Measurements from ENCODE around the gene C1QTNF8.
A peak's percentile ranks its signal among the peaks of the same experiment; 100 is the strongest.

C1QTNF8 gene

DNA sequence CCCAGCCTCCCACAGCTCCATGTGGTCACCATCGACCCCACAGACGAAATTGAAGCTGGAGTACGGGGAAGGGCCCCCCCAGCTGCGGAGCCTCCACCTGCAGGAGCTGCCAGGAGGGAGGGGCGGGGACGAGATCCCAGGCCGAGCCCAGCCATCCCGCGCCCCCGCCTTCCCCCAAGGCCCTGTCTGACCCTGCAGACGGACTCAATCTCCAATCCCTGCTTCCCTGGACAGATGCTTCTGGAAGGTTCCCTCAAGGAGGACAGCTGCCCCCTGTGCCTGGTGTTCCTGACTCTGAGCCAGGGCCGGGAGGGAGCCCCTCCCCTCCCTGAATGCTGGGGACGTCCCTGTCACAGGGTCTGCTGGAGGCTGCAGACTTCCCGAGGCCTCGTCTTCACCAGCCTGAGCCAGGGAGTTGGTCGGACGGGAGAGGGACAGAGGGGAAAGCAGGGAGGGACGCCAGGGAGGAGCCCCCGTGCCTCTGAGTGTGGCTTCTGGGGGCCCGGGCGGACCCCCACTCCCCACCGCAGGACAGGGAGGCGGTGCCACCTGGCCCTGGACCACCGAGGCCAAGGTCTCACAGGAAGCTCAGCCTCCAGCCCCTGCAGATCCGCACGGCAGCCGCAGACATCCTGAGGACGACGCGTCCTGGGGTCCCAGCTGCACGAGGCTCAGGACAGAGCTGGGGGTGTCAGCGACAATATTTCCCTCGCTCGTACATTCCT lies 21.3 kb upstream of the C1QTNF8 start:
- in situ Hi-C loops (cut with HindIII; ENCODE audit: low pct_ligation_motif_present, low pct_unique_long_range_greater_than_20kb, low sequenced_read_pairs), result no loop called here
- no peak for DNase-seq

DNA sequence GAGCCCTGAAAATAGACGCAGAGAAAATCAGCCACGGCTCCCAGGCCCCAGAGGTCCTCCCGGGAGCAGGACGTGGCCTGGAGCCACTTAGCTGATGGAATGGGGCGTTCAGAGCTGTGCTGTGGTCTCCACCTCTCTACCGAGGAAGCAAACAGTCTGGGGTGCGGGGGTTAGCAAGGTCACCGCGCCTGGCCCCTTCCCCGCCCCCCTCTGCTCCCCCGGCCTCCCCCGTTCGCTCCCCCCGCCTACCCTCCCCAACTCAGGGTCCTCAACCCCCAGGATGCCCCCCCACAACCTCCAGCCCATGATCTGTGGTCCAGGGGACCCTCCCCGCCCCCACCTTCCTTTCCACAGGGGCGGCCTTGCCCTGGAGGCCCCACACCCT lies 20.6 kb upstream of the C1QTNF8 start:
- in situ Hi-C loops (cut with HindIII; ENCODE audit: low pct_ligation_motif_present, low pct_unique_long_range_greater_than_20kb, low sequenced_read_pairs), result no loop called here
- DNase-seq, result no peak

DNA sequence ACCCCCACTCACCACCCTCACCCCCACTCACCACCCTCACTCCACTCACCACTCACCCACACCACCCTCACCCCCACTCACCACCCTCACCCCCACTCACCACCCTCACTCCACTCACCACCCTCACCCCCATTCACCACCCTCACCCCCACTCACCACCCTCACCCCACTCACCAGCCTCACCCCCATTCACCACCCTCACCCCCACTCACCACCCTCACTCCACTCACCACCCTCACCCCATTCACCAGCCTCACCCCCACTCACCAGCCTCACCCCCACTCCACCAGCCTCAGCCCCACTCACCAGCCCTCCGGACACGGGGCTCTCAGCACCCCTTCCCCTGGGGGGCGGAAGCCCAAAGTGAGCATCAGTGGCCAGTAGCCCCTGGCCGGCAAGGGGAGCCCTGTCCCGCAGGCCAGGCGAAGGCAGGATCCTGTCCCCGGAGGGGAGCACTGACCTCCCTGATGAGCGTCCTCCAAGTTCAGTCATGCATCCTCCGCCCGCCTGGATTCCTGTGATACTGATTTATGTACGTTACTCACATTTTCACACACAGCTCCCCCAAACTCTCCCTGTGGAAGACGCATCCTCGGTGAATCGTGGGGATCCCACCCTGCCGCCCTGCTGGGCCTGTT lies 18.0 kb upstream of the C1QTNF8 start:
- no peak for DNase-seq
- in situ Hi-C loops (cut with HindIII; ENCODE audit: low pct_ligation_motif_present, low pct_unique_long_range_greater_than_20kb, low sequenced_read_pairs), result no loop called here

DNA sequence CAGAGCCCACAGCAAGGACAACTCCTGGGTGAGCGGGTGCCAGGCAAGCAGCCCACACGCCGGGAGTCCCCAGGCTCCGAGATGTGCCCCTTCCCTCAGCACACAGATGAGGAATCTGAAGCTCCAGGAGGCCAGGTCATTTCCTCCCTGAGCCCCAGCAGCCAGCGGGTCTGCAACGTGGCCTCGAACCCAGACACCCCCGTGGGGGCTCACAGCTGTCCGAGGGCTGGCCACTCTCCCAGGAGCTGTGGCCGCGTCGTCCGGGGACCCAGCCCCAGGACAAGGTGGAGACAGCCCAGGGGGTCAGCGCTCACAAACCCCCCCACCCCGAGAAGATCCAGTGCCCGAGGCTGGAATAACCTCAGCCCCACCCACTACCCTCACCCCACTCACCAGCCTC lies 17.4 kb upstream of the C1QTNF8 start:
- no peak for DNase-seq
- in situ Hi-C loops (cut with HindIII; ENCODE audit: low pct_ligation_motif_present, low pct_unique_long_range_greater_than_20kb, low sequenced_read_pairs), result no loop called here

DNA sequence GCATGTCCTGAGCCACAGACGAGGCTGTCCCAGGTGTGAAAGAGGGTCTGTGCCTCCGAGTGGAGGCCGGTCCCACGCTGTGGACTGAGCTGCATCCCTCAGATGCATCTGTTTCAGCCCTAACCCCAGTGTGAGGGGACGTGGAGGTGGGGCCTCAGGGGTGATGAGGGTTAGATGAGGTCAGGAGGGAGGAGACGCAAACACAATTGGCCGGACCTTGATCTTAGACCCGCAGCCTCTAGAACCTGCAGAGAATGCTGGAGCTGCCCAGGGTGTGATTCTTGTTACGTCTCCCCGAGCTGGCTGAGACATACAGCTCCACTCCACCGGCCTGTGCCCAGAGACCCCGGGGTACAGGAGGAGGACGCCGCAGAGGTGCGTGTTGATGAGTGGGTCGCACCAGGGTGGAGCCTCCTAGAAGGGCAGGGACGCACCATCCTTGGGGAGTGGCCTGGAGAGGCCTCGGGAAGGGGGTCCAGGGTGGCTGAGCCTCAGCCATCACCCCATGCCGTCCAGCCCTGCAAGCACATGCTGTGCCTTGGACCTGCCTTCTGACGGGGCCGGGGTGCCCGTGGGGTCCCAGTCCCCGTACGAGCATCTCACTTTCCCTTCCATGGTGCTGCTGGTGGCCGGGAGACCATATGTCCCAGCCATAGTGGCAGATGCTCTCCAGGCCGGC lies 16.6 kb upstream of the C1QTNF8 start:
- in situ Hi-C loops (cut with HindIII; ENCODE audit: low pct_ligation_motif_present, low pct_unique_long_range_greater_than_20kb, low sequenced_read_pairs), result no loop called here

DNA sequence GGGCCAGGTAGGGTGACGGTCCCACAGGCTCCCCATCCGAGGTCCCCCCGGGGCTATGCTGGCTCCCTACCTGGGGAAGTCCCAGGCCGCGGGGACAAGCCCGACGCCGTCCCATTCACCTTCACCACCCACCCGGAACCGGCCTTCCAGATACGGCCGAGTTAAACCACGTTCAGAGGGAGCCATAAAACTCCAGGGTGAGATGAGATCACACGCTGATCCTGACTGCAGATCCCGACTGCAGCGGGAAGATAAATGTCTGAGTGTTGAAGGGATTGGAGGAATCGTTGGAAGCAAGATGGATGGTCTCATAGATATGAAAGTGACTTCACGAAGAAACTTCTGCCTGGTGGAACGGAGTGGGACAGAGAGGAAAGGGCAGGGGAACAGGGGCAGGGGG lies 13.6 kb upstream of the C1QTNF8 start:
- no peak for DNase-seq
- in situ Hi-C loops (cut with HindIII; ENCODE audit: low pct_ligation_motif_present, low pct_unique_long_range_greater_than_20kb, low sequenced_read_pairs), result no loop called here

More for the DNA sequence above, 16.6 kb upstream of the C1QTNF8 start:
- DNase-seq, result no peak

DNA sequence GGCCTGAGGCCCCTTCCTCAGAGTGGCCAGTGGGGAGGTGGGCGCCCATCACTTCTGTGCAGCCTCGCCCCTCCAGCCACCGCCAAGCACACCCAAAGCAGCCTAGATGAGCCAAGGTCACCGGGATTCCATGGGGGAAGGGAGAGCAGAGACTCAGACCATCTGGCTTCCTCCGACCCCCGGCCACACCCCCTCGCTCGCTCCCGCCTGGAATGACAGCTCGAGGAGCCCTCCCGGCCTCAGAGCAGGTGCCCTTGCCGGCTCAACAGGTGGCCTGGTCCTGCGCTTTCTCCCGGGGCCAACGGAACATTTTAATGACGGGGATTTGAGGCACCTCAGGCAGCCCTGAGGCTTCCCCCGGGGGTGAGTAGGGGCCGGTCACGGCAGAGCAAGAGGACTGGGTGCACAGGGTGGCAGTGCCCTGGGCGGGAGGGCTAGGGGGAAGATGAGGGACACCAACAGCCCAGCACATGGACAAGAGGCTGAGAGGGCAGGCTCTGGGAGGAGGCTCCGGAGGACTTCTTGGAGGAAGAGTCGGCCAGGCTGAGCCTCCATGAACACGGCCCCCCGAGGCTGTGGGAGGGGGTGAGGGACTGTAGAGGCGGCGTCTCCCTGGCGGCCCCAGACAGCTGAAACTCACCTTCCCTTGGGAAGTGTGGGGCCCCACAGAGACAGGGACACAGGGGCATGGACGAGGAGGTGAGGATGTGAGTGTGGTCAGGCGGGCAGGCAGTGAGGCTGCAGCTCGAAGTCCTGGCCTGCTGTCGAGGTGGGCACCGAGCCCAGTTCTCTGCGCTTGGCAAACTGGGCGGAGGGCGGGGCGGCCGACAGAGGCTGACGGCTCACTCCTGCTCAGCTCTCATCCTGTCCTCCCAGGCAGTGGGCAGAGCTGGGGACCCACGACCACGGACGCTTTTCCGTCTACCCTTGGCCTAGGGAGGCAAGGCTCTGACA lies 12.5 kb upstream of the C1QTNF8 start:
- DNase-seq, result peak; percentile 61
- in situ Hi-C loops (cut with HindIII; ENCODE audit: low pct_ligation_motif_present, low pct_unique_long_range_greater_than_20kb, low sequenced_read_pairs), result no loop called here

DNA sequence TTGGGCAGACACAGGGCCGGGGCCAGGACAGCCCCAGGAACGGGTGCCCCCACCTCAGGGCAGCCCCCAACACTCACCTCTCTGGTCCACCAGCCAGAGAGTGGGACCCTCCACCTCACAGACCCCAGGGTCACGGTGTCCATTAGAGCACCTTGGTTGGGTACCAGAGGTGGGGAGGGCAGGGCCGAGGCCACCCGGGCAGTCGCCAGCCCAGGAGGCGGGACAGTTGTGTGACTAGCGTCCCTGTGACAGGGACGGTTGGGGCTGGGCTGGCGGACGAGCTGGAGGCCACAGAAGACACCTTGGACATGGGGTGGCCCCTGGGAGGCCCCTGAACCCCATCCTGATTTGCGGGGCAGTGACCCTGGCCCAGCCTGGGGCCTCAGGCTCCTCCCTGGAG lies 11.7 kb upstream of the C1QTNF8 start:
- DNase-seq, result no peak
- in situ Hi-C loops (cut with HindIII; ENCODE audit: low pct_ligation_motif_present, low pct_unique_long_range_greater_than_20kb, low sequenced_read_pairs), result no loop called here

DNA sequence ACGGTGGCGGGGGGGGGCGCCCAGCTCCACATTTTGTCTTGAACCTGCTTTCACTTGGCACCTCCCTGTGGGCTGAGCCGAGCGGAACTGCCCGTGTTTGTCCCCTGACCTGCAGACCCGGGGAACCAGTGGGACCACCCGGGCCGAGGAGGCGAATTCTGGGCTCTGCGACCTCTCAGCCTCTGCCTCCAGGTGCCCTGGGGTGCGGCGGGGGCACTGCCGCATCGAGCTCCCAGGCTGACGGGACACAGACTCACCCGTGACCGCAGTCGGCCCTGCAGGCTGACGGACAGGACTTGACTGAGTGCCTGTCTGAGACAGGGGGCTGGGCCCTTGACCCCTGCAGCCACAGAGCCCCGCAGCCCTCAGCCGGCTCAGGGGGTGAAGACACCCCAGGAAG lies 11.1 kb upstream of the C1QTNF8 start:
- no peak for DNase-seq
- in situ Hi-C loops (cut with HindIII; ENCODE audit: low pct_ligation_motif_present, low pct_unique_long_range_greater_than_20kb, low sequenced_read_pairs), result no loop called here

DNA sequence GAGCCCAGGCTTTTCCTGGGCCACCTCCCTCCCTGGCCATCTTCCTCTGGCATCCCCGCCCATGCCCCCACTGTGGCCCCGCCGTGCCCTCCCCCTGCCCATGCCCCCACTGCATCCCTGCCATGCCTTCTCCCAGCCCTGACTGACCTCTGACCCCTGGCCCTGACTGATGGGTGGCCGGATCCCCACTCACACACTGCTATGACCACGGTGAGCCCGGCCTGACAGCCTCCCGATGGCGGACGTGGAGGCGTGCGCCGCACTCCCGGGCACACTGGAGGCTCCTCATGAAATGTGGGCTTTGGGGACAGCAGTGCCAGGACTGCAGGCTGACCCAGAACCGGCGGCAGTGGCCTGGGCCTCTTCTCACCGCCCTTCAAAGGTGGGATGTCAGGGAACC lies 10.6 kb upstream of the C1QTNF8 start:
- in situ Hi-C loops (cut with HindIII; ENCODE audit: low pct_ligation_motif_present, low pct_unique_long_range_greater_than_20kb, low sequenced_read_pairs), result no loop called here
- no peak for DNase-seq

DNA sequence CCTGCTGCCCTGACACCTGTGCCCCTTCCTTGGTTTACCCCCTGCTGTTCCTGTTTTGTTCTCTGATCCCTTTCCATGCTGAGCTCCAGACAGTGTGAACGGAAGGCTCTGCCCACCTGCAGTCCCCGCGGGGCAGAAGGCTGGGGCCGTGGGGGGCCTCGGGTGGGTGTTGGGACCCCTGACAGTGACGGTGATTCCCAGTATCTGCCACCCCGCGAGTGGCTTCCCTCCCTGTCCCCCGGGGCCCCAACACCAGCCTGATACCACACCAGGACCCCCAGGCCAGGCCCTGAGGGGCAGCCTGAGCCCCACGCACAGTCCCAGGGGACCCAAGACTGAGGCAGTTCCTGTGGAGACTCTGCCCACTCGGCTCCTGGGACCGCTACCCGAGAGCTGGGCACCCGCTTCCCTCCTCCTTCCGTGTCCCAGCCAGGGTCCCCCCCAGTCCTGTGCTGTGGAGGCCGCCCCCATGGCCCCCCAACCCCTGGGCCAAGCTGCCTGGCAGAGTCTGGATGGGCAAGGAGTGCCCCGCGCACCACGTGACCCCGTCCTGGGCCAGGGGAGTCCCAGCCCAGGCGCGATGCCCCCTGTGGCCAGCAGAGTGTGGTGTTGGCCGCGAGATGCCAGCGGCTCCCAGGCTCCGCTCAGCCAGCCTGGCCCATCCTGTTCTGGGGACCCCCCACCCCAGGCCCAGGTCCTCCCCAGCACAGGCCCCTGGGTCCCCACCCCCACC lies 10.0 kb upstream of the C1QTNF8 start:
- in situ Hi-C loops (cut with HindIII; ENCODE audit: low pct_ligation_motif_present, low pct_unique_long_range_greater_than_20kb, low sequenced_read_pairs), result no loop called here
- DNase-seq, result peak; percentile 71

DNA sequence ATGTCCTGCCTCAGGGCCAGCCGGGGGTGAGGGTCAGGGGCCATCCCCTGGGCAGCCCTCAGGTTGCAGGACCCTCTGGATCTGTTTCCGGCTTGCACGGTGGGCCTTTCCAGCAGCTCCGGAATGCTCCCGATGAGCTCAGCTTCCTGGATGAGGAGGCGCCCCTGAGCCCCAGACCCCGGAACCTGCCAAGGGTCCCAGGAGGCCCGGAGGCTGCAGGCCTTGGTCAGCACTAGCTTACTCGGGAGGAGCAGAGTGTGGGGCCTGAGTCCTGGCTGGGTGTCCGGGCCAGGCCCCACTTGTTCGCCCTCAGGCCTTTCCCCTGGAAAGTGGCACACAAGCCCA lies 7.6 kb upstream of the C1QTNF8 start:
- in situ Hi-C loops (cut with HindIII; ENCODE audit: low pct_ligation_motif_present, low pct_unique_long_range_greater_than_20kb, low sequenced_read_pairs), result no loop called here

DNA sequence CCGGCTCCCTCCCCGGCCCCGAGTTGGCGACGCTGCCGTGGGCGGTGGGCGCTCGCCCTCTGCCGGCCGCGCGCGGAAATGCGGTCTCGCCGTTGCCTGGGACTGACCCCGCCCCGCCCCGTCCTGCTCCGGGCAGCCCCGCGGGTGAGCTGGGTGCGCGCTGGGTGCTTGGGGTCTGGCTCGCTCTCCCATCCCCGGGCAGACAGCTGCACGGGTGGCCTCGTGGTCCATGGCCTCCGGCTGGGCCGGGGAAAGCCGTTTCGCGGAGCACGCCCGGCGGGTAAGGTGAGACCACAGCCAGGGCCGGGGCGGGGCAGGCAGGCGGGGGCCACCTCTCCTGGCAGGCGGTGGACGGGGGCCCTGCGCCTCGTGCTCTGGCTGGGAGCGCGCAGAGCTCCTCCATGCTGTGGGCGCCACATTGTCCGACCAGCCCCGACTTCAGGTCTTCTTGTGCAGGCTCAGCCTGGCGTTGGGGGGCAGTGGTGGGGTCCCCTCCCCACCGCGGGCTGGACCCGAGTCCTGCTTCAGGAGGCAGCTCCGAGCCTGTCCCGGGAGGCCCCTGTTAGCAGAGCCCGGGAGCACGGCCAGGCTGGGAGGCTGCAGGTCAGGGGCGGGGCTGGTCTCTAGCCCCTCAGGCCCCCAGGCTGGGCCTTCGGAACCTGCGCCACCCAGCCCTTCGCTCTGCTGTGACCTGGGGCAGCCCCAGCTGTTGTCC lies 7.0 kb upstream of the C1QTNF8 start:
- peak; percentile 56 for DNase-seq
- in situ Hi-C loops (cut with HindIII; ENCODE audit: low pct_ligation_motif_present, low pct_unique_long_range_greater_than_20kb, low sequenced_read_pairs), result no loop called here

More for the DNA sequence above, 7.6 kb upstream of the C1QTNF8 start:
- no peak for DNase-seq

DNA sequence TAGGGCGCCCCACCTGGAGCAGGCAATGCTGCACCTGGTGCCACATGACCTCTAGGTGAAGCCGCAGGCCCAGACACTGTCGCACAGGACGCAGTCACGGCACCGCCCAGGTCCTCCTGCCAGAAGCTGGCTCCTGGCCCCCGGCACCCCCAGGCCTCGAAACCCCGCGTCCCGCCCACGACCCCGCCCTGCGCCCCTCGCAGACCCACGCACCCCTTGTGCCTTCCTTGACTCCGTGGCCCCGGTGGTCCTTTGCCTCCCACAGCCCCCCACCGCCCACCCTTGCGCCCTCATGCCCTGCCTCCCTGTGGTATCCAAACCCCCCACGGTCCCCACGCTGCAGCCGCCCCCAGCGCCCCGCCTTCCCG lies 6.3 kb upstream of the C1QTNF8 start:
- in situ Hi-C loops (cut with HindIII; ENCODE audit: low pct_ligation_motif_present, low pct_unique_long_range_greater_than_20kb, low sequenced_read_pairs), result no loop called here
- DNase-seq, result no peak

DNA sequence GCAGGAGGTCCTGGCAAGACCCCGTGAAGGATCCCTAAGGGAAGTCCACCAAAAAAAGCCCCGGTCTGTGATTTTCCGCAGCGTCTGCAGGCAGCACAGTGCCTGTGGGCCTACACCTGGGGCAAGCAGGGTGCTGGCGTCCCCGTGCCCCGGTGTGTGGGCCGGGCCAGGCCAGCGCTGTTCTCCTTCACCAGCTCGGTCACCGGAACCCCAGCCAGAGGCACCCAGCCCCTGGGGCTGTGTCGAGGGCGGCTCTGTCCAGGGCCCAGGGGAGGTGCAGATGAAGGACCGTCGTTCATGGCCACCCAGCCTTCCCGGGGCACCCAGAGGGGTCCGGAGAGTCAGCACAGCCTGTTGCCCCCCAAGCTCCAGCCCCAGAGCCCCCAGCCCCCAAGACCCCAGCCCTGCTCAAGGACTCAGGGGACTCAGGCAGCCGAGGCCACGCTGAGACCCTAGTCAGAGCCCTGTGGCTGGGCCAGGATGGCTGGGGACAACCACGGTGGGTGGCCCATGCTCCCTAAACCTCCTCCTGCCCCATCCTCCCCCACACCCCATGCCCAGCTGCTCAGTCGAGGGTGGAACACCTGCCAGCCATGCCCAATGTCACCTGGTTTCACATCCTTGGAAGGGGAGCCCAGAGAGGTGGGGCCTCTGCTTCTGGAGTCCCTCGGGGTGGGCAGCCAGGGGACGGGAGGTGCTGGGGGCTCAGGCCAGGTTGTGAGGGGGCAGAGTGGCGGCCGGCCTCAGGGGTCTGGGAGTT lies 5.7 kb upstream of the C1QTNF8 start:
- in situ Hi-C loops (cut with HindIII; ENCODE audit: low pct_ligation_motif_present, low pct_unique_long_range_greater_than_20kb, low sequenced_read_pairs), result no loop called here

DNA sequence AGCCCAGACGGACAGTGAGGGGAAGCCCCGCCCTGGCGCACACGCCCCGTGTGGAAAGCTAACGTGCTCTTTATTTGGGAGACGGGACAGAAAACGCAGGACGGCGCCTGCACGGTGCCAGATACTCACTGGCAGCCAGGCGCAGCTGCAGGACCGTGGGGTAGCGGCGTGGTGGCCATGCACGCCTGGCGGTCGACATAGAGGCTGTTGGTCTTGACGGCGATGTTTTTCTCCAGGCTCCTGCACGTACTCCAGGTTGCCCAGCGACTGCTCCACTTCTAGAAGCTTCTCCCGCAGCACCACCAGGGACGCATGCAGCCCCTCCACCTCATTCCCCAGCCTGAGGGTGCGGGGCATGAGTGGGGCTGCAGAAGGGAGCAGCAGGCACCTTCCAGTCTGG lies 5.1 kb upstream of the C1QTNF8 start:
- in situ Hi-C loops (cut with HindIII; ENCODE audit: low pct_ligation_motif_present, low pct_unique_long_range_greater_than_20kb, low sequenced_read_pairs), result no loop called here
- no peak for DNase-seq

More for the DNA sequence above, 5.7 kb upstream of the C1QTNF8 start:
- no peak for DNase-seq

DNA sequence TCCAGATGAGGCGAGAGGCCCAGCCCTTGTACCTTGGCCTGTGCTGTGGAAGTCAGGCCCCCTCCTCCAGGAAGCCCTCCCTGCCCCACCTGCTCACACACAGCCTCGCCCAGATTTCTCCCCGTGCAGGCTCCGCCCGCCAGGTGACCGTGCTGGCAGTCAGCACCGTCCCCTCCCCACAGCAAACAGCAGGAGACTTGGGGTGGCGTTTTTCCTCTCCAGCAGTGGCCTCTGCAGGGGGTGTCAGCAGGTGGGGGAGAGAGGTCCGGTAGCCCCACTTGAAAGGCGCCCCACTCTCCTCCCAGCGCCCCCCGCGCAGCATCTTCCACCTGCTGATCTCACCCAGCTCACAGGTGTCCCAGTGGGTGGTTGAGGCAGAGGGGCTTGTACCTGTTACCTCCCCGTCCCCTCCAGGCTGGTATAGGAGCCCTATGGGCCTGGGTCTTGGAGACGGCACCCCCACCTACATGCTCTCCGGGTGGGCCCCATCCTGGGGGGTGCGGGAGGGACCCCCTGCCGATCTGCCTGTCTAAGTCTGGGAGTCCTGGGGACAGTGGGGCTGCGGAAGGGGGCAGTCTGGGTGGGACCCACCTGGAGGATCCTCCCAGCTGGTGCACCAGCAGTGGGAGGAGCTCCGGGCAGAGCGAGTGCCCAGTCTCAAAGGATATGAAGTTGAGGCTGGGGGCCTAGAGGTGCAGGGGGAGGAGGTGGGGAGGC lies 4.2 kb upstream of the C1QTNF8 start:
- no peak for DNase-seq
- in situ Hi-C loops (cut with HindIII; ENCODE audit: low pct_ligation_motif_present, low pct_unique_long_range_greater_than_20kb, low sequenced_read_pairs), result no loop called here

Measured in ACHN (cell line).